GM12878 (cell line): ENCODE measurements around the gene KCNQ1OT1. TPM values are rescaled to one million over a fixed set of nuclear protein-coding genes. Genes with fewer than 3 reads are reported as not detected.

Experiments used
- ATAC-seq: fragments of 200-7000 bp; cut with Tn5 transposase; 3 replicates; pipeline ENCODE4 v1.9.1; 2020; ENCODE audit warnings: mild to moderate bottlenecking, moderate library complexity
- BruUV-seq: library from RNA; stranded (reverse); fragments of 400-500 nt; replicated peaks from 2 replicates; lab custom pipeline; 2021; lab: Mats Ljungman, UMichigan
- CTCF ChIA-PET: fragments of 300-600 bp; sonication (Branson Sonifier 250); formaldehyde crosslinking; extraction: SDS; loops from one replicate; lab custom pipeline; 2021; ENCODE audit warnings: inconsistent platforms; lab: Yijun Ruan, JAX
- POLR2A ChIA-PET: fragments of 350-600 bp; formaldehyde crosslinking; extraction: SDS; loops from one replicate; lab custom pipeline; 2021; ENCODE audit warnings: inconsistent platforms; lab: Charles Lee
- RAD21 ChIA-PET: fragments of 300-600 bp; sonication (Branson Sonifier 250); formaldehyde crosslinking; loops from one replicate; lab custom pipeline; 2023; ENCODE audit warnings: antibody characterized with exemption; ENCODE audit not compliant: unreplicated experiment; lab: Charles Lee
- SMC1A ChIA-PET: fragments of 300-600 bp; sonication (Branson Sonifier 250); formaldehyde crosslinking; loops from one replicate; lab custom pipeline; 2023; ENCODE audit not compliant: unreplicated experiment, uncharacterized antibody; lab: Charles Lee
- DNase-seq: peaks from one replicate; pipeline ENCODE4 v3.0.0-alpha.2; 2011; ENCODE audit warnings: low read depth, low spot score
- FAIRE-seq: peaks from 3 replicates; lab custom pipeline; 2011; peaks lifted over from hg19 to GRCh38; lab: Jason Lieb, UNC
- H2AFZ ChIP-seq: 2 replicates; pipeline ENCODE4 v1.6.0; 2011; ENCODE audit warnings: low read depth, low read length, control low read depth; ENCODE audit not compliant: control insufficient read depth
- H3K27ac ChIP-seq: 2 replicates; pipeline ENCODE4 v1.5.1; 2011; ENCODE audit warnings: control low read depth; ENCODE audit not compliant: control insufficient read depth, insufficient read depth
- H3K27me3 ChIP-seq, 2 experiments: replicated peaks in 1 of 2; 2 replicates each; pipeline versions ENCODE4 v1.6.0 to v1.6.1; 2011; ENCODE audit warnings: low read length in 1 of 2; ENCODE audit not compliant: control insufficient read depth in 2 of 2, insufficient read depth in 2 of 2
- H3K36me3 ChIP-seq, 2 experiments: 2 replicates each; pipeline ENCODE4 v1.5.1; 2011; ENCODE audit warnings: low read length in 1 of 2; ENCODE audit not compliant: control insufficient read depth in 2 of 2, insufficient read depth in 2 of 2
- H3K4me1 ChIP-seq: 2 replicates; pipeline ENCODE4 v1.6.1; 2011; ENCODE audit warnings: mild to moderate bottlenecking, low read length, moderate library complexity, mixed read lengths; ENCODE audit not compliant: control insufficient read depth, insufficient read depth
- H3K4me2 ChIP-seq: 2 replicates; pipeline ENCODE4 v1.6.0; 2011; ENCODE audit warnings: control low read depth; ENCODE audit not compliant: control insufficient read depth, insufficient read depth
- H3K4me3 ChIP-seq: fragments of 200-600 bp; sonication (generic); 2 replicates; pipeline ENCODE4 v1.5.1; 2016
- H3K79me2 ChIP-seq: 2 replicates; pipeline ENCODE4 v1.6.0; 2011; ENCODE audit warnings: low read length; ENCODE audit not compliant: control insufficient read depth, insufficient read depth
- H3K9ac ChIP-seq: 2 replicates; pipeline ENCODE4 v1.8.0; 2011; ENCODE audit warnings: low read length, control low read depth, mixed read lengths; ENCODE audit not compliant: control insufficient read depth, insufficient read depth
- H3K9me3 ChIP-seq: replicated peaks from 3 replicates; pipeline ENCODE4 v1.5.1; 2011; ENCODE audit warnings: mild to moderate bottlenecking, low read length; ENCODE audit not compliant: control insufficient read depth, insufficient read depth
- H4K20me1 ChIP-seq: 2 replicates; pipeline ENCODE4 v1.6.0; 2011; ENCODE audit not compliant: control insufficient read depth, insufficient read depth
- ASH2L ChIP-seq: fragments of 300-600, 200-600 bp; sonication (generic); IDR thresholded peaks from 2 replicates; pipeline ENCODE4 v1.6.1; 2017; ENCODE audit warnings: low read depth, mild to moderate bottlenecking, borderline replicate concordance
- BMI1 ChIP-seq: fragments of 450-650 bp; IDR thresholded peaks from 2 replicates; pipeline ENCODE4 v1.6.1; 2016; ENCODE audit warnings: mild to moderate bottlenecking, moderate library complexity, borderline replicate concordance
- CBX5 ChIP-seq: sonication (generic); IDR thresholded peaks from 2 replicates; pipeline ENCODE4 v1.6.1; 2016; ENCODE audit warnings: low read depth, moderate library complexity, mild to moderate bottlenecking, inconsistent platforms
- KAT2A ChIP-seq: conservative IDR thresholded peaks from 2 replicates; pipeline ENCODE4 v1.6.1; 2011; ENCODE audit warnings: low read depth, low read length; ENCODE audit not compliant: control insufficient read depth
- NR2C1 ChIP-seq: fragments of 450-650 bp; IDR thresholded peaks from 2 replicates; pipeline ENCODE4 v1.6.1; 2017; ENCODE audit warnings: antibody characterized with exemption, mild to moderate bottlenecking, moderate library complexity
- PAX8 ChIP-seq: fragments of 450-650 bp; IDR thresholded peaks from 2 replicates; pipeline ENCODE4 v1.6.1; 2017; ENCODE audit warnings: mild to moderate bottlenecking, moderate library complexity
- RELA ChIP-seq: fragments of 450-650 bp; IDR thresholded peaks from 2 replicates; pipeline ENCODE4 v1.8.0; 2014; ENCODE audit warnings: borderline replicate concordance; ENCODE audit not compliant: partially characterized antibody
- SPI1 ChIP-seq: IDR thresholded peaks from 2 replicates; pipeline ENCODE4 v1.6.1; 2011; ENCODE audit warnings: low read depth, mild to moderate bottlenecking, low read length, moderate library complexity, borderline replicate concordance; ENCODE audit not compliant: insufficient read depth
- TCF12 ChIP-seq: IDR thresholded peaks from 2 replicates; pipeline ENCODE4 v1.6.1; 2011; ENCODE audit warnings: low read depth, mild to moderate bottlenecking, low read length
- USF1 ChIP-seq: IDR thresholded peaks from 2 replicates; pipeline ENCODE4 v1.6.1; 2011; ENCODE audit warnings: borderline replicate concordance, low read depth, mild to moderate bottlenecking, moderate library complexity, mixed read lengths, low read length; ENCODE audit not compliant: insufficient read depth; ENCODE audit errors: extremely low read length
- USF2 ChIP-seq: IDR thresholded peaks from 2 replicates; pipeline ENCODE4 v1.6.1; 2011; ENCODE audit warnings: low read depth, low read length, improper control_type of control experiment, borderline replicate concordance
- ZBTB40 ChIP-seq: fragments of 450-650 bp; IDR thresholded peaks from 2 replicates; pipeline ENCODE4 v1.6.1; 2016; ENCODE audit warnings: mild to moderate bottlenecking, moderate library complexity, borderline replicate concordance
- WGBS: methylation state at CpG from one replicate; pipeline ENCODE4 v1.1.6; 2016; ENCODE audit warnings: low lambda C conversion rate; ENCODE audit not compliant: insufficient replicate concordance, insufficient coverage; ENCODE audit errors: missing lambda C conversion rate; 5-methylcytosine and 5-hydroxymethylcytosine counted together
- in situ Hi-C: fragments of 300-500 bp; cut with MboI; formaldehyde crosslinking; loops from 9 replicates; pipeline ENCODE4 v1.14.3; 2018; ENCODE audit warnings: mixed read lengths
- intact Hi-C: fragments of 100-400 bp; cut with micrococcal nuclease; formaldehyde crosslinking; loops from one replicate; pipeline ENCODE4 v1.14.2; 2022; ENCODE audit not compliant: unreplicated experiment
- polyA plus RNA-seq, 11 experiments: library from polyadenylated mRNA; depleted of rRNA in 4 of 11; unstranded in 6 of 11; stranded (reverse) in 5 of 11; fragments of >200 nt; fragmentation: Nextera tagmentation in 4 of 11; fragmentation: Illumina TruSeq in 1 of 11; extraction: Ambion mirVana in 4 of 11; extraction: Trizol in 1 of 11; gene quantifications; 1 replicate in 1 of 11; 2 replicates in 10 of 11; pipeline versions ENCODE4 v1.2.1 to v1.2.3, GENCODE V29; 2011 to 2016; ENCODE audit warnings: inconsistent platforms in 2 of 11, missing spikeins in 2 of 11, low read depth in 1 of 11
- total RNA-seq, 4 experiments: library from RNA; depleted of rRNA in 3 of 4; stranded (reverse); fragments of >200 nt in 3 of 4; fragmentation: Illumina TruSeq in 1 of 4; extraction: Trizol in 1 of 4; gene quantifications; 2 replicates each; pipeline versions ENCODE4 v1.2.1 to v1.2.3, GENCODE V29; 2013 to 2021
- TF ChIP-seq, protein P1 (sequence below): IDR thresholded peaks from 2 replicates; pipeline ENCODE4 v1.6.1; 2012; ENCODE audit warnings: improper control_type of control experiment, low read depth, low read length; ENCODE audit not compliant: insufficient replicate concordance

KCNQ1OT1 gene
- total and polyA plus RNA-seq, 10 of the 15 experiments (the other 5 are each of a cell fraction or from before 2014, with no cell fraction given): 0.02 to 1.6 (median 0.41) TPM

DNA sequence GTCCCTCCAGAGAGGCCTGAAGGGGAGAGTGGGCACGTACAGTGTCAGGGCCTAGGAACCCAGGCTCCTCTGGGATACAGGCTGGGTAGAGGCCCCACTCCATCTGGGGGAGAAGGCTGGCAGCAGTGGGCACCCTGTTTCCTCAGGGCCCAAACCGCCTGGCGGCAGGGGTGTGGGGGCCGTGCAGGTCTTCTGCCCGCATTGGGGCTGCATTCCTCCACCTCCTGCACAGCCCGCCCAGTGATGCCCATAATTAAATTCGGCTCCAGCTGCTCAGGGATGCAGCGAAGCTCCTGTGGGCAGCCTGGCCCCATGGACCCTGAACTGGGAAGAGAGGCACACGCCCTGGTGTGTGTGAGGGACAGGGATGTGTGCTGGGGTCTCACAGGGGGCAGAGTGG is 35.4 kb downstream of the KCNQ1OT1 start:
- in situ Hi-C loops (no loop called here), intact Hi-C loops (no loop called here)
- Histone ChIP-seq H3K4me3 (no peak overlapping the region), H2AFZ (no peak overlapping the region), H3K79me2 (no peaks in the 10 kb centered on the region; the same call in 1 of the 2 replicates), H3K9me3 (peaks cover 9% of the 10 kb centered on the region; the same call in 2 of the 3 replicates), H3K4me1 (no peaks in the 10 kb centered on the region), H3K4me2 (no peak overlapping the region), H3K36me3 (no peaks in the 10 kb centered on the region; a peak in 2 of 4 replicates), H3K27ac (no peak overlapping the region), H4K20me1 (no peaks in the 10 kb centered on the region), H3K27me3 (no peaks in the 10 kb centered on the region), H3K9ac (no peak overlapping the region)
- no peak for FAIRE-seq
- no TSS peak for BruUV-seq
- ChIA-PET POLR2A (no interaction called here), RAD21 (no interaction called here), SMC1A (no interaction called here), CTCF (interaction anchor here (0.7 kb wide), 1 partner anchor 519 kb away, joined by 3 read pairs; no protein-coding TSS in a partner anchor)
- WGBS: 89% methylated on average over 9 of the region's 9 CpGs
- ATAC-seq: no peak
- no peak for DNase-seq
- TF ChIP-seq NR2C1: no peak
- TF ChIP-seq USF1: no peak
- TF ChIP-seq CBX5: no peak
- TF ChIP-seq KAT2A: no peak
- no peak for TF ChIP-seq TCF12
- no peak for TF ChIP-seq ZBTB40
- TF ChIP-seq ASH2L: no peak
- no peak for TF ChIP-seq PAX8
- TF ChIP-seq, protein P1, sequence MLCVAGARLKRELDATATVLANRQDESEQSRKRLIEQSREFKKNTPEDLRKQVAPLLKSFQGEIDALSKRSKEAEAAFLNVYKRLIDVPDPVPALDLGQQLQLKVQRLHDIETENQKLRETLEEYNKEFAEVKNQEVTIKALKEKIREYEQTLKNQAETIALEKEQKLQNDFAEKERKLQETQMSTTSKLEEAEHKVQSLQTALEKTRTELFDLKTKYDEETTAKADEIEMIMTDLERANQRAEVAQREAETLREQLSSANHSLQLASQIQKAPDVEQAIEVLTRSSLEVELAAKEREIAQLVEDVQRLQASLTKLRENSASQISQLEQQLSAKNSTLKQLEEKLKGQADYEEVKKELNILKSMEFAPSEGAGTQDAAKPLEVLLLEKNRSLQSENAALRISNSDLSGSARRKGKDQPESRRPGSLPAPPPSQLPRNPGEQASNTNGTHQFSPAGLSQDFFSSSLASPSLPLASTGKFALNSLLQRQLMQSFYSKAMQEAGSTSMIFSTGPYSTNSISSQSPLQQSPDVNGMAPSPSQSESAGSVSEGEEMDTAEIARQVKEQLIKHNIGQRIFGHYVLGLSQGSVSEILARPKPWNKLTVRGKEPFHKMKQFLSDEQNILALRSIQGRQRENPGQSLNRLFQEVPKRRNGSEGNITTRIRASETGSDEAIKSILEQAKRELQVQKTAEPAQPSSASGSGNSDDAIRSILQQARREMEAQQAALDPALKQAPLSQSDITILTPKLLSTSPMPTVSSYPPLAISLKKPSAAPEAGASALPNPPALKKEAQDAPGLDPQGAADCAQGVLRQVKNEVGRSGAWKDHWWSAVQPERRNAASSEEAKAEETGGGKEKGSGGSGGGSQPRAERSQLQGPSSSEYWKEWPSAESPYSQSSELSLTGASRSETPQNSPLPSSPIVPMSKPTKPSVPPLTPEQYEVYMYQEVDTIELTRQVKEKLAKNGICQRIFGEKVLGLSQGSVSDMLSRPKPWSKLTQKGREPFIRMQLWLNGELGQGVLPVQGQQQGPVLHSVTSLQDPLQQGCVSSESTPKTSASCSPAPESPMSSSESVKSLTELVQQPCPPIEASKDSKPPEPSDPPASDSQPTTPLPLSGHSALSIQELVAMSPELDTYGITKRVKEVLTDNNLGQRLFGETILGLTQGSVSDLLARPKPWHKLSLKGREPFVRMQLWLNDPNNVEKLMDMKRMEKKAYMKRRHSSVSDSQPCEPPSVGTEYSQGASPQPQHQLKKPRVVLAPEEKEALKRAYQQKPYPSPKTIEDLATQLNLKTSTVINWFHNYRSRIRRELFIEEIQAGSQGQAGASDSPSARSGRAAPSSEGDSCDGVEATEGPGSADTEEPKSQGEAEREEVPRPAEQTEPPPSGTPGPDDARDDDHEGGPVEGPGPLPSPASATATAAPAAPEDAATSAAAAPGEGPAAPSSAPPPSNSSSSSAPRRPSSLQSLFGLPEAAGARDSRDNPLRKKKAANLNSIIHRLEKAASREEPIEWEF: no peak
- TF ChIP-seq SPI1: no peak
- no peak for TF ChIP-seq RELA
- TF ChIP-seq BMI1: no peak
- no peak for TF ChIP-seq USF2
